ENCODE measurements around the gene CDK17.

CDK17 gene

GRCh38 chr12:96371790-96372699 lies 28.2 kb downstream of the CDK17 start:
- no peaks in the 10 kb centered on the region for H3K9me3 ChIP-seq (ENCODE audit: low read length)
- no peak overlapping the region for H3K4me3 ChIP-seq (ENCODE audit: low read length)
- H3K4me1 ChIP-seq (ENCODE audit: insufficient read depth, low read length), result peaks cover 10% of the 10 kb centered on the region
- no peak overlapping the region for H2AFZ ChIP-seq (ENCODE audit: low read depth, low read length)
- H3K36me3 ChIP-seq (ENCODE audit: insufficient read depth, low read length), result no peaks in the 10 kb centered on the region
- no peaks in the 10 kb centered on the region for H3K27me3 ChIP-seq (ENCODE audit: insufficient read depth, low read length)

- H3K27me3 ChIP-seq (ENCODE audit: insufficient read depth, low read length), result no peaks in the 10 kb centered on the region
- peaks cover 10% of the 10 kb centered on the region for H3K4me1 ChIP-seq (ENCODE audit: insufficient read depth, low read length)
- no peak overlapping the region for H2AFZ ChIP-seq (ENCODE audit: low read depth, low read length)
- no peaks in the 10 kb centered on the region for H3K36me3 ChIP-seq (ENCODE audit: insufficient read depth, low read length)
- H3K9me3 ChIP-seq (ENCODE audit: low read length), result no peaks in the 10 kb centered on the region
- no peak overlapping the region for H3K4me3 ChIP-seq (ENCODE audit: low read length)
Observed at GRCh38 chr12:96371138-96371789, 29.0 kb downstream of the CDK17 start.

GRCh38 chr12:96368687-96369086 lies 31.6 kb downstream of the CDK17 start:
- Histone ChIP-seq H3K4me3 (ENCODE audit: low read length) (no peak overlapping the region), H3K27me3 (ENCODE audit: insufficient read depth, low read length) (no peaks in the 10 kb centered on the region), H3K36me3 (ENCODE audit: insufficient read depth, low read length) (no peaks in the 10 kb centered on the region), H2AFZ (ENCODE audit: low read depth, low read length) (no peak overlapping the region), H3K4me1 (ENCODE audit: insufficient read depth, low read length) (peaks cover 10% of the 10 kb centered on the region), H3K9me3 (ENCODE audit: low read length) (no peaks in the 10 kb centered on the region)

DNA sequence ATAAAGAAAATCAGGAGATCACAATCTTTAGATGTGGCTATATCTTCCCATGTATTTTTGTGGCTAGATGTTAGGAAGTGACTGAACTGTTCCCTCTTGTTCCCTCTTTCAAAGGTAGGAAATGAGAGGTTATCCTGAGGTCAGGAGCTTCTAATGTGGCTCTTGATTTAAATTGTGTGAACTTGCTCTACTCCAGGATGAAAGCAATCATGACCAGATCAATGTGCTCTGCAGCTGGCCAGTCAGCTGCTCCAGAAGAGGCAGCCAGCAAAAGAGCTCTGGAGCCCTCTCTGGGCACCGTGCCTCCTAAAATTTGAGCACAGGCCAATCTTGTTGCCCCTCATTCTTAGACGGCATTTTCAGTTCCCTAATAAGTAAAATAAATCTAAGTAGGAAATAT lies 32.0 kb downstream of the CDK17 start:
- Histone ChIP-seq H3K27me3 (ENCODE audit: insufficient read depth, low read length) (no peaks in the 10 kb centered on the region), H3K36me3 (ENCODE audit: insufficient read depth, low read length) (no peaks in the 10 kb centered on the region), H3K4me3 (ENCODE audit: low read length) (no peak overlapping the region), H3K9me3 (ENCODE audit: low read length) (no peaks in the 10 kb centered on the region), H3K4me1 (ENCODE audit: insufficient read depth, low read length) (peaks cover 10% of the 10 kb centered on the region), H2AFZ (ENCODE audit: low read depth, low read length) (no peak overlapping the region)

DNA sequence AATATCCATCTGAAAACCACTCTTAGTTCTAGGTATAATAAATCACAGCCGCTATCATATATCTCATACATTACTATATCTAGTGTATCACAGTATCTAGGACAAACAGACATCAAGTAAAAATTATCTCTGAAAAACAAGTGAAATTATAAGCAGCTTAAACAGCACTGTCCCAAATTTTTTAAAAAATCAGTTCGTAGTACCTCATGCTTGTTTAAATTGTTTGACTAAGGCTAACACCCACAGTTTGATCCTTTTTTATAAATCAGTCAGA lies 33.9 kb downstream of the CDK17 start:
- no peaks in the 10 kb centered on the region for H3K27me3 ChIP-seq (ENCODE audit: insufficient read depth, low read length)
- H3K4me1 ChIP-seq (ENCODE audit: insufficient read depth, low read length), result peaks cover 2% of the 10 kb centered on the region
- no peak overlapping the region for H2AFZ ChIP-seq (ENCODE audit: low read depth, low read length)
- H3K36me3 ChIP-seq (ENCODE audit: insufficient read depth, low read length), result no peaks in the 10 kb centered on the region
- H3K4me3 ChIP-seq (ENCODE audit: low read length), result no peak overlapping the region
- H3K9me3 ChIP-seq (ENCODE audit: low read length), result no peaks in the 10 kb centered on the region

GRCh38 chr12:96365604-96366380 lies 34.4 kb downstream of the CDK17 start:
- Histone ChIP-seq H3K9me3 (ENCODE audit: low read length) (no peaks in the 10 kb centered on the region), H3K36me3 (ENCODE audit: insufficient read depth, low read length) (no peaks in the 10 kb centered on the region), H3K4me3 (ENCODE audit: low read length) (no peak overlapping the region), H2AFZ (ENCODE audit: low read depth, low read length) (no peak overlapping the region), H3K27me3 (ENCODE audit: insufficient read depth, low read length) (no peaks in the 10 kb centered on the region), H3K4me1 (ENCODE audit: insufficient read depth, low read length) (no peaks in the 10 kb centered on the region)

- no peaks in the 10 kb centered on the region for H3K9me3 ChIP-seq (ENCODE audit: low read length)
- H3K36me3 ChIP-seq (ENCODE audit: insufficient read depth, low read length), result no peaks in the 10 kb centered on the region
- no peak overlapping the region for H2AFZ ChIP-seq (ENCODE audit: low read depth, low read length)
- H3K4me1 ChIP-seq (ENCODE audit: insufficient read depth, low read length), result no peaks in the 10 kb centered on the region
- H3K27me3 ChIP-seq (ENCODE audit: insufficient read depth, low read length), result no peaks in the 10 kb centered on the region
- no peak overlapping the region for H3K4me3 ChIP-seq (ENCODE audit: low read length)
Observed at GRCh38 chr12:96364092-96364700, 36.0 kb downstream of the CDK17 start.

- no peak overlapping the region for H3K4me3 ChIP-seq (ENCODE audit: low read length)
- H2AFZ ChIP-seq (ENCODE audit: low read depth, low read length), result no peak overlapping the region
- no peaks in the 10 kb centered on the region for H3K9me3 ChIP-seq (ENCODE audit: low read length)
- no peaks in the 10 kb centered on the region for H3K4me1 ChIP-seq (ENCODE audit: insufficient read depth, low read length)
- no peaks in the 10 kb centered on the region for H3K27me3 ChIP-seq (ENCODE audit: insufficient read depth, low read length)
- no peaks in the 10 kb centered on the region for H3K36me3 ChIP-seq (ENCODE audit: insufficient read depth, low read length)
Observed at GRCh38 chr12:96361074-96361473, 39.2 kb downstream of the CDK17 start.

DNA sequence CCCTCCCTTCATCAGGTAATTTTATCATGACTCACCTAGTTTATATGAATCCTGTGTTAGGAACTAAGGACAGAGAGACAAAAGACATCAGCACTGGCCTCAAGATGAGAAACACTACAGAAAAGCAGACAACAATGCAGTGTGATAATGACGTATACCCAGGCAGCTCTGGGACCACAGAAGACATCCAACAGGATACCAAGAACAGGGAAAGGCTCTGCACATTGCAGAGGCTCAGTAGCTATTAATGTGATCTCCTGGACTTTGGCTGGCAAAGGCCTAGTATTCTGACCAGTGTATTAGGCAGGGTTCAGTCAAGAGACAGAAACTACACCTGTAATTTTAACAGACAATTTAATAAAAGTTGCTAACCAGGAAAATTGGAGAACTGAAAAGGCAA lies 39.7 kb downstream of the CDK17 start:
- no peaks in the 10 kb centered on the region for H3K9me3 ChIP-seq (ENCODE audit: low read length)
- H3K36me3 ChIP-seq (ENCODE audit: insufficient read depth, low read length), result no peaks in the 10 kb centered on the region
- H2AFZ ChIP-seq (ENCODE audit: low read depth, low read length), result no peak overlapping the region
- H3K4me3 ChIP-seq (ENCODE audit: low read length), result no peak overlapping the region
- H3K27me3 ChIP-seq (ENCODE audit: insufficient read depth, low read length), result no peaks in the 10 kb centered on the region
- no peaks in the 10 kb centered on the region for H3K4me1 ChIP-seq (ENCODE audit: insufficient read depth, low read length)

DNA sequence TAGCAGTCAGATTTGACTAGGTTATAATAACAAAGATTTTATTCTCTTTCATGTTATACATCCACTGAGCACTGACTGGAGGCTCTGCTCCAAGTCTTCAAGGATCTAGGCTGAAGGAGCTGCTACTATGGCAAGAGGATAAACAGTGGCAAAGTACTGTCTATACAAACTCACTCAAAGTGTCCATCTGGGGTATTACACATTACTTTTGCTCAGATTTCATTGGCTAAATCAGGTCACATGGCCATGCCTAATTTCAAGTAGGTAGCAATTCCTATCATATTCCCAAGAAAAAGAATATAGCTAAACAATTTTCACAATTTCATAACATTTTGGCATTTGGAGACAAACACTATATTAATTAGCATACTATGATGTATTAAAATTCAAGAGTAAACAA lies 40.9 kb downstream of the CDK17 start:
- H3K27me3 ChIP-seq (ENCODE audit: insufficient read depth, low read length), result no peaks in the 10 kb centered on the region
- H2AFZ ChIP-seq (ENCODE audit: low read depth, low read length), result no peak overlapping the region
- H3K36me3 ChIP-seq (ENCODE audit: insufficient read depth, low read length), result no peaks in the 10 kb centered on the region
- H3K9me3 ChIP-seq (ENCODE audit: low read length), result no peaks in the 10 kb centered on the region
- H3K4me1 ChIP-seq (ENCODE audit: insufficient read depth, low read length), result no peaks in the 10 kb centered on the region
- no peak overlapping the region for H3K4me3 ChIP-seq (ENCODE audit: low read length)

DNA sequence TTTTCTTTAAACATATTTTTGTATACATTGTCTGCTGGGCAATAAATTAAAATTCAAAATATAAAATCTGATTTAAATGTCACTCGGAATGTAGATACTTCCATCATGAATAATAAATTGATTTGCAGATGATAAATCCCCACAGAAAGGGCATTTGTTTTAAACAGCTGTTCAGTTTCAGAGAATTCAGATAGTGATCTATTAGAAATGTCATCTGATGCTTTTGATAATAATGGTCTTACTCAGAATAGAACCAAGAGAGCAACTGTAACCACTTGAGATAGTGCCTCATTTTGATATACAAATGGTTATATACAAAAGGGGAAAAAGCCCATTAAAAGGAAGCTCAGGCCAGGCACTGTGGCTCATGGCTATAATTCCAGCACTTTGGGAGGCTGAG lies 43.4 kb downstream of the CDK17 start:
- no peak overlapping the region for H2AFZ ChIP-seq (ENCODE audit: low read depth, low read length)
- H3K27me3 ChIP-seq (ENCODE audit: insufficient read depth, low read length), result no peaks in the 10 kb centered on the region
- no peak overlapping the region for H3K4me3 ChIP-seq (ENCODE audit: low read length)
- no peaks in the 10 kb centered on the region for H3K9me3 ChIP-seq (ENCODE audit: low read length)
- peaks cover 5% of the 10 kb centered on the region for H3K4me1 ChIP-seq (ENCODE audit: insufficient read depth, low read length)
- no peaks in the 10 kb centered on the region for H3K36me3 ChIP-seq (ENCODE audit: insufficient read depth, low read length)

DNA sequence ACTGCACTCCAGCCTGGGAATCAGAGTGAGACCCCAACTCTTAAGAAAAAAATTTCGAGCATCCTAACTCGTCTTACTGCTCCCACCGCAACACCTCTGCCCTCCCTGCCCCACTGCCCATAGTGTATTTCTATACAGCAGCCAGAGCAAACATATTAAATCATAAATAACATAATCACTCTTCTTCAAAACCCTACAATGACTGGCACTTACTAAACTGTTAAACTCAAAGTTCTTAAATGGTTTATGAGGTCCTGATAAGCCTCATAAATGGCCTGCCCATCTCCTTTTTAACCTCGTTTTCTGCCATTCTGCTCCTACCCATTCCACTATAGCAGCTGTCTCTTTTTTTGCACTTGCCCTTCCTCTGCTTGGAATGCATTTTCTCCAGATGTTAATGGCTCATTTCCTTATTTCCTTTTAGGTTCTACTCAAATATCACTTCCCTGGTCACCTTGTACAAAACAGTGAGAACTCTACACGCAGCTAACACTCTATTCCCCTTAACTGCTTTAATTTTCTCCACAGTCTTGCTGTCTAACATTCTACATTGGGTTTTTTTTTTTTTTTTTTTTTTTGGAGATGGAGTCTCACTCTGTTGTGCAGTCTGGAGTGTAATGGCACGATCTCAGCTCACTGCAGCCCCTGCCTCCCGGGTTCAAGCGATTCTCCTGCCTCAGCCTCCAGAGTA lies 45.2 kb downstream of the CDK17 start:
- no peak overlapping the region for H3K4me3 ChIP-seq (ENCODE audit: low read length)
- peaks cover 5% of the 10 kb centered on the region for H3K4me1 ChIP-seq (ENCODE audit: insufficient read depth, low read length)
- H2AFZ ChIP-seq (ENCODE audit: low read depth, low read length), result no peak overlapping the region
- H3K27me3 ChIP-seq (ENCODE audit: insufficient read depth, low read length), result no peaks in the 10 kb centered on the region
- H3K36me3 ChIP-seq (ENCODE audit: insufficient read depth, low read length), result no peaks in the 10 kb centered on the region
- H3K9me3 ChIP-seq (ENCODE audit: low read length), result no peaks in the 10 kb centered on the region
